ENCODE results near the gene GPR65.
"Not testable (repeated sequence)": the region's sequence is repeated elsewhere in the genome, so short reads cannot be mapped to it uniquely, and the experiment has no call there.

Gene GPR65

DNA sequence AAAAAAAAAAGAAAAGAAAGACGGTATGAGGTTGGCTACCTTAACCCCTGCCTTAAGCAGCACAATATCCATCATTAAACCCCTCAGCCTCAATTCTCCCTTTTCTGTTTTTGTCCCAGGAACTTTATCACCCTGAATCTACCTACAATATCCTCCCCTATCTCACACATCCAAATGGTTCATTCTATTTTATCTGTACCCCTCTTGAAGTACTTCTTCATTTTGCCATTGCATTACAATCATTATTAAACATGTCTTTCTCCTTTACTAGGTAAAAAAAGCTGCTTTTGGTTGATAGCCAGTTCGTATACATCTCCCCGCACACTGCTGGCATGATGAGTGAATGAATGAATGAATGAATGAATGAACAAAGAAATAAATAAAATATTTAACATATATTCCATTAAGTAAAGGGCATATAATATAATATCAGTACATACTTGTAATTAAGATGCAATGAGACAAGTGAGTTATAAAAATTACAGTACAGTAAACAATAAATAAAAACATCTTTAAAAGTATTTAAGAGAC lies 364 bp upstream of the GPR65 start:
- DNase-seq = no peak

DNA sequence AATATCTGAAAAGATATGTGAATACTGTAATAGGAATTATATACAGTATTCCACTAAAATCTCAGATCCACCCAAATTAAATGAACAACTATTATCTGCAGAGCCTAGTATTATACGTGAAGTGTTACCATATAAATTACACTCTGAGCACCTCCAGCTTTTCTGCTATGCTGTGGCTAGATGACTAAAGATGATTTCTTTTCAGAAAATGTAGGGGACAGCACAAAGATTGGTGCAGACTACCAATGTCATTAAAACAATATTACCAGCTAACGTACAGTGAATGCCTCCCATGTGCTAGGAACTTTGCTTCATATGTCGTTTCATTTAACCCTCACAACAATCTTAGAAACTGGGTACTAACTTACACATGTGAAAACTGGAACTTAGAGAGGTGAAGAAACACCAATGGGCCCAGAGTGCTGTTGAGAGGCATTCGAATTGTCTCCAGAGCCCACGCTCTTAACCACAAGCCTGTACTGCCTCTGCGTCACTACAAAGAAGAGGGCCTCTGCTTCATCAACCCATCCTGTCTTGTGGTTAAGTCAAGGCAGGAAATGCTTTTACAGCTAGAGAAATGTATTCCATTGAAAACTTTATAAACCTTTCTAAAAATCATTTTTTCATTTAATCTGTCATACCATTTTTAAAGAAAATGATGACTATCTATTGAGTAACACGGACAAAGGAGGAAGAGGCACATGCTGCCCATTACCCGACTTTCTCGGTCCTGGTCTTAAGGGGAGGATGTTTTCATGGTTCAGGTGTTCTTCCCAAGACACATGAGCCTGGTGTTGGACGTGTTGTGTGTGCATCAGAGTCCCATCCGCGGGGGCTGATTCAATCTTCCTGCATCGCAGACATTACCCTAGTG lies 1.3 kb downstream of the GPR65 start:
- peak; percentile 78 for DNase-seq

DNA sequence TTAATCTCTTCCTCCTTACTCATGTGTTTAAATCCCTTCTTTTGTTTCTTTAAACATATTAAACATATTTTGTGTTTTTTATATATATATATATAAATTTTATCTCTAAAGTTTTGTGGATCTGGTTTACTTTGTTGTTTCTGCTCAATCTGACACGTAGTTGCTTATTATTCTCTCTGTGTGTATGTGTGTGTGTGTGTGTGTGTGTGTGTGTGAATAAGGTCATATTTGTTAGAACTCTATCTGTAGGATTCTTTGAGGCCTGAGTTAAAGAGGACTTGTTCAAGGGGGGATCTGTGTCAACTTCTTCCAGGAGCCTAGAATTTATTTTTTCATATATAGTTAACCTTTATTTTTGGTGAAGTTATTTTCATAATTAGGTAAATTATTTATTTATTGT lies 2.7 kb downstream of the GPR65 start:
- no peak for DNase-seq

DNA sequence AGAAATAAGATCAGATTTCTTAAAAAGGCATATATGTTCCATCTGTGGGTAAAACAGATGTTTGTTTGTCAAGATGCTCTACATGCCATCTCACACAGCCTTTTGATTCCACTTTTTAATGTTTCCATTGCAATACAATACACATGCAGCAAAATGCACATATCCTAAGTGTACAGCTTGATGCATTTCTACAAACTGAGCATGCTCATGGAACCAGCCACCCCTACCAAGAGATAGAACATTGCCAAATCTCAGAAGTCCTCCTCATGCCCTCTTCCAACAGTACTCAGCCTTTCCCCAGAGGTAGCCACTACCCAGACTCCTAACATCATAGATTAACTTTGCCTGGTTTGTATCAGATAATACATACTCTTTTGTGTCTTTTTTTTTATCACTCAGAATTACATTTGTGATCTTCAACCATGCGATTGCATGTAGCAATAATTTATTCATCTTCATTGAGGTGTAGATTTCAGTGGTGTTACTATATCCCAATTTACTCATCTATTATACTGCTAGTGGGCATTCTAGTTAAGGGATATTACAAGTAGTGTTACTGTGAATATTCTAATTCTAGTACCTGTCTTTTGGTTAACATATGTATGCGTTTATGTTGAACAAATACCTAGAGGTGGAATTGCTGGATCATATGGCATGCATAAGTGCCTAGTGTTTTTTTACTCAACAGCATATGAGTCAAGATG lies 3.3 kb downstream of the GPR65 start:
- no peak for DNase-seq

DNA sequence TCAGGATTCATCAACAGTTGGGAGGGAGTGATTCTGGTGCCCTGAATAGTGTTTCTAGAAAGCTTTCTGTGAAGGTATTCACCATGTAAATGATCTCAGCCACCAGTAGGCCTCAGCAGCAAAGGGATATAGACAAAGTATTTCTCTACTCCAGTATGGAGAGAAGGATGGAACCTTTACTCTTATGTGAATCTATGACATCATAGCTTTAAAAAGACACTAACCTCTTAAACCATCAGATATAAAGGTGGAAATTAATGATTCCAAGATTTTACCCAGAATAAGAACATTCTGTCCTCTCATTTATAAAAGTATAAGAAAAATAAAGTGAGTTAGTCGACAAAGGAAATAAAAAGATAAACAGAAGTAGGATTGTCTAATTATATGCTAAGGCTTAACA lies 4.6 kb downstream of the GPR65 start:
- no peak for DNase-seq

DNA sequence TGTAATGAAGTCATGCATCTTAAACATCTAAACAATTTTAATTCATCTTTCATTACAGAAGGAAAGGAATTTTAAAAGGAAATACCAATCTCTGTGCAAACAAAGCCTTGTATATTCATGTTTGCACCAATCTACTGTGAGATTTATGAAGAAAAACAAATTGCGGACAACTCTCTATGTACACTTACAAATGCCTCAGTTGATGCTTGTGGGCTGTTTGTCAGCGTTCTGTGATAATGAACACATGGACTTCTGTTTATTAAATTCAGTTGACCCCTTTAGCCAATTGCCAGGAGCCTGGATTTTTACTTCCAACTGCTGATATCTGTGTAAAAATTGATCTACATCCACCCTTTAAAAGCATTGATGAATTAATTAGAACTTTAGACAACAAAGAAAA lies 5.4 kb downstream of the GPR65 start:
- DNase-seq = no peak

DNA sequence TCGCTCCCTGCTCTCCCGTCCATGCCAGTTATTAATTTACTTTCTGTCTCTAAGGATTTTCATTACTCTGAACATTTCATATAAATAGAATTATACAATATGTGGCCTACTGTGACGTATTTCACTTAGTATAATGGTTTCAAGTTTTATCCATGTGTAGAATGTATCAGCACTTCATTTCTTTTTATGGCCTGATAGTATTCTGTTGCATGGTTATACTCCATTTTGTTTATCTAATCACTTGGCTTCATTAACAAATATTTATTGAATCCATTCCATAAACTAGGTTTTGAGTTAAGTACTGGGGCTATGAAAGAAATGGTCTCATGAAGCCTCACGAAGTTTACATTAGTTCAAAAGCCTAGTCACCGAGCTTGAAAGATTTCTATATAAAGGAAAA lies 7.6 kb downstream of the GPR65 start:
- DNase-seq = no peak

DNA sequence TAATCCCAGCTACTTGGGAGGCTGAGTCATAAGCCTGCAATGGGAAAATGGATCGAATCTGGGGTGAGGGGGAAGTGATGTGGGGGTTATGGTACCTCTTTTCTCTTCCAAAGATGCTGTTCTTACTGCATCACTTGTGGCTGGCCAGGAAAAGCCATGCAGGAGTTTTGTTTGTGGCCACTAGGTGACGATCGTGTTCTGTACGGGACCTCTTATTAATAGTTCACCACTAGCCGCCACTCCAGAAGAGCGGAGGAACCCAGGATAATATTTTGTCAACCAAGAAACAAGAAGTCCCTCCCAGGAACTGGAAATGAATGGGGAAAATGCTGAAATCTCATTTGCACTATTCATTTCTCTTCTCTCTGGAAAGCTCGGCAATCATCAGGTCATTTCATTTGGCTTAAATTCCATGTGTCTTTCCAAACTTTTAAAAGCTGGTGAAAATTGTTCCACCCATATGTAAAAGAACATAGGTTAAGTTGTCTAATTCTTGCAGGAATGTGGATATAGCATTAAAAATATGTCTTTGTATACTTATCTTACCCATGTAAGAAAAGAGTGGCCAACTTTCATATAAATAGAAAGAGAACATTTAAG lies 8.9 kb downstream of the GPR65 start:
- peak; percentile 10 for DNase-seq

DNA sequence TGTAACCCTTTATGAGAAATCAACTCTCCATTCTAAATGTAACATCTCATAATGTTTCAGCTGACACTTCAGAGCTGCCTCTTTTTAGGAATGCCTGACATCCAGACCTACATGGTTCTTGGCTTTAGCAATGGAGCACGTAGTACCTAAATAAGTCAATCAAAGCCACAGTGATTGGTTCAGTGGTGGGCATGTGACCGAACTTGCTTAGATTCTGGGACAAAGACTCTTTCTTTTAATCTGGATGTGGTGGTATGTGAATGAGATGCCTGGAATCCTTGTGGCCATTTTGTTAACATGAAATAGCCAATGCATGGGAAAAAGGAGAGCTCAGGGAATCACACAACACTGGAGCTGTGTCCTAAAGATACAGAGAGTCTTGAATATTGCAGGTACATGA lies 11.8 kb downstream of the GPR65 start:
- DNase-seq = no peak

DNA sequence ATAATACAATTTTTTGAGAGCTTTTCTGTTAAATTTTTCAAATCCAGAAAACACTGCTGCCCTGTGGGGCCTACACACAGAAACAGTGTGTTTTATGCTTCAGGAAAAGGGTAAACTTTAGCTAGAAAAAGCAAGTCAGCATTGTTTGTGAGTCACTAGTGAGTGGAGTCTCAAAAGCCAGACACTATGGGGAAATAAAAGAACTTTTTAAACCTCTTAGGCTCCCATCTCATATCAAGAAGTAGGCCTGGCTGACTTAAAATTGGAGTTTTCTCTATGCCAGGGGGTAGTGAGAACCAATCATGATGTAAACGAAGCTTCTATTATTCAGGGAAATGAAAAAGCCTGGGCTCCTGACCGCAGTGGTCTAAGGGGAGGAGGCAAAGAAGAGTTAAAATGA lies 12.6 kb downstream of the GPR65 start:
- no peak for DNase-seq

DNA sequence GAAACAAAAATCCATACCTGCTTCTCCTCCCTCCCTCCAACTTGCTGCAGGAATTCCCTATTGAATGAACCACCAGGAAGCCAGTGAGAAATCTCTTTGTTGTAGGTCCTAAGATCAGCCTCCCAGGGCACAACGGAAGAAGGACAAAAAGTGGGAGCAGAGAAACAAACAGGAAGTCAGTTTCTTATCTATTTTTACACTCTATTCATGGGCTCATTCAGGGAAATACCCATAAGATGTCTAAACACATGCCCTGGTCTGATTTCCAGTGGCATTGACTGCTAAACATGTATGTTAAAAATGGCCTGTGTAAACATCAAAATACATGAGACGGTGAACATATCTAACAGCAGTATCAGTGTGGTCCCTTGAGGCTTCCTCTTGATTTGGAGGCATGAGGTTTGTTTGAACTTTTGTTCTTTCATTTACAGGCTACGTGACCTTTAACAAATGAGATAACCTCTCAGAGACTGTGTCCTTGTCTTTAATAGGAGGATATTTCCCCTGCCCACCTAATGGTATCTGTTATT lies 18.8 kb downstream of the GPR65 start:
- DNase-seq = no peak

DNA sequence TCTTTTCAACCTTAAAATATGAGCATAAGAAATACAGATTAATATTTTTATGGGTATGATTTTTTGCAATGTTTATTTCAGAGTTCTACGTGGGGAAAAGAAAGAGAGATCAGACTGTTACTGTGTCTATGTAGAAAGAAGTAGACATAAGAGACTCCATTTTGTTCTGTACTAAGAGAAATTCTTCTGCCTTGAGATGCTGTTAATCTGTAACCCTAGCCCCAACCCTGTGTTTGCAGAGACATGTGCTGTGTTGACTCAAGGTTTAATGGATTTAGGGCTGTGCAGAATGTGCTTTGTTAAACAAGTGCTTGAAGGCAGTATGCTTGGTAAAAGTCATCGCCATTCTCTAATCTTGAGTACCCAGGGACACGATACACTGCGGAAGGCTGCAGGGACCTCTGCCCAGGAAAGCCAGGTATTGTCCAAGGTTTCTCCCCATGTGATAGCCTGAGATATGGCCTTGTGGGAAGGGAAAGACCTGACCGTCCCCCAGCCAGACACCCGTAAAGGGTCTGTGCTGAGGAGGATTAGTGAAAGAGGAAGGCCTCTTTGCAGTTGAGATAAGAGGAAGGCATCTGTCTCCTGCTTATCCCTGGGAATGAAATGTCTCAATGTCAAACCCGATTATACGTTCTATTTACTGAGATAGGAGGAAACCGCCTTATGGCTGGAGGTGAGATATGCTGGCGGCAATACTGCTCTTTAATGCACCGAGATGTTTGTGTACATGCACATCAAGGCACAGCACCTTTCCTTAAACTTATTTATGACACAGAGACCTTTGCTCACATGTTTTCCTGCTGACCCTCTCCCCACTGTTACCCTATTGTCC lies 19.5 kb downstream of the GPR65 start:
- not testable (repeated sequence) for DNase-seq

DNA sequence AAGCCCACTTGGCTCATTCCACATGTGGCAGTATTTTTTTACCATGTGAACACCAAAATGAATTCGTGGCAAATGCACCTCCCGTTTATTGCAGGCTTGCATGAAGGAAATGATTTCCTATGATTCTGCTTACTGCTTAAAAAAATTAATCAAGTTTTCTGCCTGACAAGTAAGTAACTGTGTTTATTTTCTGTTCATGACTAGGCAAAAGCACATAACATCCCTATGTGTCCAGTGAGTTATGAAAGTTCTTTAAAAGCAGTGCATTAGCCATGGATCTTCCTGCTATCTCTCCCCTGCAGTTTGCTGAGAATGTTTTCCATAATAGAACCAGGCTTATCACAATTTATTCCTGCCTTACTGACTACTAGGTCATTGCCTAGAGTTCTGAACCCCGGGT lies 20.4 kb downstream of the GPR65 start:
- DNase-seq = no peak

DNA sequence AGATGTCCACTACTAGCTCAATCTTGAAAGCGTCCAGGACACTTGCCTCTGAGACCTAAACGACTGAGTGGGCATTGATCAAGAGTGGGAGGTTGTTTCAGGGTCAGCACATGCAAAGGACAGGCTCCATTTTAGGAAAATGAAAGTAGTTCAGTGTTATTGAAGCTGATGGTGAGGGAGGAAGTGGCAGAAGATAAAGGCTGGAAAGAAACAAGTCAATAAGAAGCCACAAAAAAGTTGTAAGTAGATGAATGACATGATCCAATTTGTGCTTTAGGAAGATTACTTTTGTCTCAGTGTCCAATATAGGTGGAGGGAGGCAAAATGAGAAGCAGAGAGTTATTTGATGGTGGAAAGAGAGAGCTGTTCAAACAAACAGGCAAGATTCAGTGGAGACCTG lies 22.0 kb downstream of the GPR65 start:
- DNase-seq = no peak

DNA sequence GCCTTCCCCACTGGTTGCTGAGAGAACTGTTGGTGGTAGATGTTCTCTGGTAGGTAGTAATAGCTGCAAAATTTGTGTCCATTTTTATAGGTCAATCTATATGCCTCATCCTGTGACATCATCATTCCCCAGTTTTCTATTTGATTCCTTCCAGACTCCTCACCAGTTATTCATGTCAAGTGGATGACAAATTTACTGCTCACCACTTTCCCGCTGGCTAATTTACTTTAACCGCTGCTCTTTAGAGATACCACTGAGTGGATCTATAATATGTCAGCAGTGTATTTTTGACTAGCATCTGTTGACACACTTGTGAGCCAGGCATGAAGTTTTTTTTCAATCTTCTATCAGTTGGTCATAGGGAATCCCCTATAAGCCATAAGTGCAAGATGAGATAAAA lies 24.6 kb downstream of the GPR65 start:
- peak; percentile 27 for DNase-seq

DNA sequence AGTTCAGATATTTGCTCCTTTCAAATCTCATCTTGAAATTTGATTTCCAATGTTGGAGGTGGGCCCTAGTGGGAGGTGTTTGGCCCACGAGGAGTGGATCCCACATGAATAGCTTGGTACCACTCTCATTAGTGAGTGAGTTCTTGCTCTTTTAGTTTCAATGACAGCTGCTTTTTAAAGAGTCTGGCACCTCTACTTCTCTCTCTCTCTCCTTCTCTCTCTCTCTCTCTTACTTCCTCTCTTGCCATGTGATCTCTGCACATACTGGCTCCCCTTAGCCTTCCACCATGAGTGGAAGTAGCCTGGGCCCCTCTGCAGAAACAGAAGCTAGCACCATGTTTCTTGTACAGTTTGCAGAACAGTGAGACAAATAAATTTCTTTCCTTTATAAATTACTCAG lies 25.1 kb downstream of the GPR65 start:
- no peak for DNase-seq

DNA sequence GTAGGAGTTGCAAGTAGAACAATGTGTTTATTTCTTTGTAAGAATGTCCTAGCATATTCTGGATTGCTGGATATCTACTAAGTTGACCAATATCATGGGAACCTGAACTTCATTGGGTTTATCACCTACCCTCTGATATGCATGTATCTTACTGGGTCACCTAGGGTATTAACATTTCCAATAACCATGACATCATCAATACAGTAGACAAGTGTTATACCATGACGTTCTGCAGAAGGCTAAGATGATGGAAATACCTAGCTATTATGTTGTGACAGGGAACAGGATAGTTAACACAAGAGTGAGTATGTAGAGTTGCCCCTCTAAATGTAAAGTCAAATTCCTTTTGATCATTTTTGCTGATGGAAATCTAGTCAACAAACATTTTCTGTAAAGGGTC lies 26.0 kb downstream of the GPR65 start:
- no peak for DNase-seq

DNA sequence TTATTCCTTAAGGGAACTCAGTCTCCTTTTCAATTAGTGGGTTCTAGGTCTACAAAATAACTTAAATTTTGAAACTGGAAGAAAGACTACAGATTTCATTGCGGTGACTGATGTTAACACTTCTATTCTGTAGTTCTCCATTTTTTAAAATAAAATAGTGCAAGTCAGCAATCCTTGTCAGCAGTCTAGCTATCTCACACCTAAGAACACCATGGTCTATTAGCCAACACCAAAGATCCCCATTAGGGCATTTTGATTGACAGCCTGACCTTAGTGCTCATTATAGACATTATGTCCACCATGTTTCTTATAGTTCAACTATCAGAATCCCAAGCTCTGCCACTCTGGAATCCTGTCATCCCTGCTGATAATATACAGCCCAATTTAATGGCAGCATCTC lies 27.4 kb downstream of the GPR65 start:
- no peak for DNase-seq

DNA sequence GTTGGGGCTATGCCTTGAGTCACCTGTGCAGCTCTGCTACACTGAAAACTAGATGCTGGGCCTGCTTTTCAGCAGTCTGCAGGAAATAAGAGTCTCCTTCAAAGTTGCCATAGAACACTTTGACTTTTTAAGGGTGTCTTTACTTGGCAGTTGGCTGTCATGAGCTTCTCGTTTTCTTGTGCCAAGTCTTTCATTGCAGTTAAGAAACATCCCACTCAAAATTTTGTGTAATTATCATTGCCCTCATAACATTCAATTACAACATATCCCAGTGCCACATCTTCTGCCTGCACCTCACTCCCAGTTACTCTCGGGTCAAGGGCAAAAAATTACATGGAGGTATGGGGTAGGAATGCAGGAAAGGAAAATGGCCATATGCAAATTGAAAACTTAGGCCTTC lies 29.1 kb downstream of the GPR65 start:
- DNase-seq = no peak

DNA sequence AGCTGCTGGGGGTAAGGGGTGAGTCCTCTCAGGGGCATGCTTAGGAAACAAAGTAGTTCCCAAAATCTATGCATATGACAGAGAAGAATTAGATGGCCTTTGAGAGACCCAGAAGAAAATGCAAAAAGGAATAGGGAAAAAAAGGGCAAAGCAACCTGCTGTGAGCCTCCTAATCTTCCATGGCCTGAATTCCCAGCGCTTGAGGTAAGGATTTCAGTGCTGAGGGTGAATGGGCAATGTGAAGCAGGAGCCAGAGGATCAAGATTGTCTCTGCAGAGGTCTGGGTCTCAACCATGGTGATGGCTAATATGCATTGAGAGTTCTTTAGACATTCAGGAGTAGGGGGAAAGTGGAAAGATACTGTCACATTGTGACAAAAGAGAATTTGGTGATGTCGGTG lies 31.5 kb downstream of the GPR65 start:
- DNase-seq = no peak

DNA sequence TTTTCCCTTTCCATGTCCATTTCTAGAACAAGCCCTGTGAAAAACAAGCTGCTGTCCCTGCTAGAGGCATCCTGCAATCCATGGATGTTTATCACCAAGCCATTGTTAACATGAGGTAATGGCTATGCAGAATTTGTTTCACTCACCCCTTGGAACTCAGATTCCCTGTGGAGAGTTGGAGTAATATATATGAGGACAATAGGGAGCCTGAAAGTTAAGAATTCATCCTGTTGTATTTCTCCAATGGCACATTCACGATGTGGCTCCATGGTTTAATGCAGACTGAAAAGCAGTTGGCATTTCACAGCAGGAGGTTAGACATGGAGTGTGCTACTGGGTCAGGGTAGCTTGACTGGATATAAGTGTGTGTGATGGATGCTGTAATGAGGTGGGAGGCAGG lies 32.4 kb downstream of the GPR65 start:
- DNase-seq = no peak

DNA sequence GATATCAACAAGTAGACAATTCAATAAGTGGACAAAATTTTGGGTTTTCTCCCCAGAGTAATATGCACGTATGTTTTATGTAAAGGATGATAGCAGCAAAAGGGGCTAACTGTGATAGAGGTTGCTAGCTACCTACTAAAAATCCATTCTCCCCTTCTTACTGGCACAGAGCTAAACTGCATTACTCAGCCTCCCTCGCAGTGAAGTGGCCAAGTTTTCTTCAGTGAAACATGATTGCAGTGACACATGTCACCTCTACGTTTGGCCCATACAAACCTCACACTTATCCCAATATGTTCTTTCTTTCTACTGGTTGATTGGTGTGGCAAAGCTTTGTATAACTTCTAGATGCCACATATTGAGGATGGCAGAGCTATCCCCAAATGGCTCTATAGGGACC lies 34.3 kb downstream of the GPR65 start:
- no peak for DNase-seq

DNA sequence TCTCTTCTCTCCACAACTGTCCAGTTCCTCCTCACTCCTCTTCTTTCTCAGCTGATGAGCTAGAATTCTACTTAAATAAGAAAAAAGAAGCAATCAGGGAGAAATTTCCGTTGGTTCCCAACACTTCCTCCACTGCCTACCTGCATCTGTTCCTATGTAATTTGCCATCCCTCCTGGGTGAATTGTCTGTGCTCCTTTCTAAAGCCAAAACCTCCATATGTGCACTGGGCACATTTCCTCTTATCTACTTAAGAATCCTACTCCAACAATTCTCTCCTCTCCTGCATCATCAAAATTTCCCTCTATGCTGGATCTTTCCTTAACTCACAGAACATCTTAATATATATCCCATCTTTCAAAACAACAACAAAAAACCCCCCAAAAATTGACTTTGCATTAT lies 35.2 kb downstream of the GPR65 start:
- DNase-seq = no peak
